GM10266 (cell line): Measurements from ENCODE around the gene RBM47.

Experiments
- DNase-seq: peaks from one replicate; pipeline ENCODE4 v3.0.0; 2012; ENCODE audit errors: extremely low spot score
- CTCF ChIP-seq: IDR thresholded peaks from 2 replicates; pipeline ENCODE4 v1.5.1; 2012; ENCODE audit warnings: mild to moderate bottlenecking, low read depth; ENCODE audit not compliant: control insufficient read depth, insufficient read depth; ENCODE audit errors: missing control alignments

RBM47 gene

GRCh38 chr4:40514497-40514951 is 115.1 kb downstream of the RBM47 start:
- no peak for TF ChIP-seq CTCF
- DNase-seq, result no peak

GRCh38 chr4:40511036-40511614 is 118.5 kb downstream of the RBM47 start:
- TF ChIP-seq CTCF, result no peak
- DNase-seq, result no peak

- DNase-seq, result no peak
- no peak for TF ChIP-seq CTCF
Observed at GRCh38 chr4:40507977-40508376, 121.7 kb downstream of the RBM47 start.

GRCh38 chr4:40506492-40506891 is 123.2 kb downstream of the RBM47 start:
- no peak for DNase-seq
- TF ChIP-seq CTCF, result no peak

GRCh38 chr4:40506066-40506465 is 123.6 kb downstream of the RBM47 start:
- DNase-seq, result no peak
- TF ChIP-seq CTCF, result no peak

- peak; percentile 22 for DNase-seq
- no peak for TF ChIP-seq CTCF
Observed at GRCh38 chr4:40502934-40503333, 126.7 kb downstream of the RBM47 start.

GRCh38 chr4:40502220-40502619 is 127.4 kb downstream of the RBM47 start:
- no peak for DNase-seq
- no peak for TF ChIP-seq CTCF
